C4-2B (cell line): ENCODE measurements around the gene CPHXL.

Source experiments
- ZFX ChIP-seq: fragments of 450-650 bp; IDR thresholded peaks from 2 replicates; pipeline ENCODE4 v1.6.1; 2017
- TF ChIP-seq, protein P1 (sequence below): fragments of 450-650 bp; conservative IDR thresholded peaks from 2 replicates; pipeline ENCODE4 v1.5.1; 2017; ENCODE audit warnings: mild to moderate bottlenecking

DNA sequence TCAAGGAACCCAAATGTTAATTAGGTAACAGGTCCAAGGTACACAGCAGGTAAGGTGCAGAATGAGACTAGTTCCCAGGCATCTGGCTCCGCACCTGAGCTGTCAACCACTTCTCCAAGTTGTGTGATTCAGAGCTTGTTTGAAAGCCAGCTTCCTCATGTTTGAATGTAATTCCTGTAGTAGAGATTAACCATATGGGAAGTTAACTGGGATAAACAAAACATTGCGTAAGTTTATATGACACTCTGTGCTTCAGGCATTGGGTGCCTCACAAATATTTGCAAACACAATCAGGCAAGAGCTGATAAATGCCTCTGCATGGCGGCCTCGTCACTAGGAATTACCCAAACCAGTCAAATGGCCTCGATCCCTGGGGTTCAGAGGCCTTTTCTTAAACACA, 27.9 kb upstream of the CPHXL start:
- TF ChIP-seq, protein P1, sequence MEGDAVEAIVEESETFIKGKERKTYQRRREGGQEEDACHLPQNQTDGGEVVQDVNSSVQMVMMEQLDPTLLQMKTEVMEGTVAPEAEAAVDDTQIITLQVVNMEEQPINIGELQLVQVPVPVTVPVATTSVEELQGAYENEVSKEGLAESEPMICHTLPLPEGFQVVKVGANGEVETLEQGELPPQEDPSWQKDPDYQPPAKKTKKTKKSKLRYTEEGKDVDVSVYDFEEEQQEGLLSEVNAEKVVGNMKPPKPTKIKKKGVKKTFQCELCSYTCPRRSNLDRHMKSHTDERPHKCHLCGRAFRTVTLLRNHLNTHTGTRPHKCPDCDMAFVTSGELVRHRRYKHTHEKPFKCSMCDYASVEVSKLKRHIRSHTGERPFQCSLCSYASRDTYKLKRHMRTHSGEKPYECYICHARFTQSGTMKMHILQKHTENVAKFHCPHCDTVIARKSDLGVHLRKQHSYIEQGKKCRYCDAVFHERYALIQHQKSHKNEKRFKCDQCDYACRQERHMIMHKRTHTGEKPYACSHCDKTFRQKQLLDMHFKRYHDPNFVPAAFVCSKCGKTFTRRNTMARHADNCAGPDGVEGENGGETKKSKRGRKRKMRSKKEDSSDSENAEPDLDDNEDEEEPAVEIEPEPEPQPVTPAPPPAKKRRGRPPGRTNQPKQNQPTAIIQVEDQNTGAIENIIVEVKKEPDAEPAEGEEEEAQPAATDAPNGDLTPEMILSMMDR = no peak
- TF ChIP-seq ZFX = no peak
